Adrenal gland (tissue), 5 donors: ENCODE results near the gene CABS1.

Experiments used
- CTCF ChIP-seq, 6 experiments: fragments of 450-650 bp in 4 of 6; fragments of 200-600 bp in 2 of 6; sonication (generic) in 1 of 6; IDR thresholded peaks; 1 replicate in 5 of 6; 2 replicates in 1 of 6; pipeline versions ENCODE4 v1.5.1 to v1.8.0; 2016 to 2021; ENCODE audit warnings: antibody characterized with exemption in 6 of 6, mild to moderate bottlenecking in 2 of 6, moderate library complexity in 1 of 6
- POLR2A ChIP-seq, 2 donors: fragments of 450-650 bp; IDR thresholded peaks; one replicate each; pipeline ENCODE4 v1.6.1; 2017; ENCODE audit warnings: antibody characterized with exemption in 2 of 2, mild to moderate bottlenecking in 2 of 2, moderate library complexity in 1 of 2
- donor health status: DM: no; HTN: no; CAD: no.

GRCh38 chr4:70371987-70372386 is 37.2 kb downstream of the CABS1 start:
- no peak for TF ChIP-seq POLR2A (IDR thresholded peaks at IDR 0.05)
- no peak for TF ChIP-seq CTCF (IDR thresholded peaks at IDR 0.05)
